Skin of body (tissue), 2 donors: ENCODE results near the gene TTLL13. TPM values are rescaled to one million over a fixed set of nuclear protein-coding genes. Genes with fewer than 3 reads are reported as not detected.
"Not testable (repeated sequence)": the region's sequence is repeated elsewhere in the genome, so short reads cannot be mapped to it uniquely, and the experiment has no call there.

Source experiments
- DNase-seq: peaks from one replicate; lab custom pipeline; 2025; lab: John Stamatoyannopoulos, UW
- total RNA-seq: library from RNA; depleted of rRNA; stranded (reverse); fragments of >200 nt; gene quantifications from one replicate; pipeline ENCODE4 v1.2.3, GENCODE V29; 2014

TTLL13 gene
- total RNA-seq, 1 donor from 2014 or later, result not detected

DNA sequence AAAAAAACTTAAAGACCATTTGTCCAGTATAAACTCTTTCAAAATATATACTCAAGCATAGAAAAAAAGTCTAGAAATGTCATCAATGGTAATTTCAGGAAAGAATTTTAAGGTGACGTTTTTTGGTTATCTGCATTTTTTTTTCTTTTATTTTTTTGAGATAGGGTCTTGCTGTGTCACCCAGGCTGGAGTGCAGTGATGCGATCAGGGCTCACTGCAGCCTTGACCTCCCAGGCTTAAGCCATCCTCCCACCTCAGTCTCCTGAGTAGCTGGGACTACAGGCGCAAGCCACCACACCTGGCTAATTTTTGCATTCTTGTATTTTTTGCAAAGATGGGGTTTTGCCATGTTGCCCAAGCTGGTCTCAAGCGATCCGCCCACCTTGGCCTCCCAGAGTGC, 31.4 kb downstream of the TTLL13 start:
- not testable (repeated sequence) for DNase-seq

DNA sequence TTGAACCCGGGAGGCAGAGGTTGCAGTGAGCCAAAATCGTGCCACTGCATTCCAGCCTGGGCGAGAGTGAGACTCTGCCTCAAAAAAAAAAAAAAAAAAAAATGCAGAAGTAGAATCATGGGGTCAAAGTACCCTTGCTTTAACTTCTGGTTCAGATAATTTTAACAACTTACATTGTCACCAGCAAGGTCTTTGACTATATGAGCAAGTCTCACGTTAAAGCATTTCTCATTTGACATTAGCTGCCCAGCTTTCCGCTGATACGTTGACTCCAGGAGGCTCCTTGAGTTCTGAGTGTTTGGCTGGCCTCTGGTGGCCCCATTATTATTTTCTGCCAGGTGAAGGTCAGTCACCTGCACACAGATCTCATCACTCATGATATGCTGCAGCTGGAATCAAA, 32.3 kb downstream of the TTLL13 start:
- not testable (repeated sequence) for DNase-seq

- DNase-seq, result peak; percentile 44
Observed at GRCh38 chr15:90286678-90287077, 37.3 kb downstream of the TTLL13 start.

GRCh38 chr15:90287101-90287500, 37.7 kb downstream of the TTLL13 start:
- no peak for DNase-seq

DNA sequence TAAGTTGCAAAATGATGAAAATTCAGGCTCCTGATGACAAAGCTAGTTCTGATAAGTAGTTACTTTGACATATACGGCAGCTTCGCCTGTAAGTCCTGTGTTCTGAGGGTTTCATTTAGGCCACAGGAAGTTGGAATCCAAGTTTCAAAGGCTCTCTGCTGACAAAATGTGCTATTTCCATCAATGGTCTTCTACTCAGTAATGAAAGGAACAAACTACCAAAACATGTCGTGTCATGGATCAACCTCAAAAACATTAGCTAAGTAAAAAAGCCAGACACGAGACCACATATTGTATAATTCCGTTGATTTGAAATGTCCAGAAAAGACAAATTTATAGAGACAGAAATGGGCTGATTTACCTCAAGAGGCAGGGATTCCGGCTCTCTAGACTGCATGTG, 38.6 kb downstream of the TTLL13 start:
- DNase-seq, result no peak

- no peak for DNase-seq
Observed at GRCh38 chr15:90291679-90292356, 42.5 kb downstream of the TTLL13 start.

DNA sequence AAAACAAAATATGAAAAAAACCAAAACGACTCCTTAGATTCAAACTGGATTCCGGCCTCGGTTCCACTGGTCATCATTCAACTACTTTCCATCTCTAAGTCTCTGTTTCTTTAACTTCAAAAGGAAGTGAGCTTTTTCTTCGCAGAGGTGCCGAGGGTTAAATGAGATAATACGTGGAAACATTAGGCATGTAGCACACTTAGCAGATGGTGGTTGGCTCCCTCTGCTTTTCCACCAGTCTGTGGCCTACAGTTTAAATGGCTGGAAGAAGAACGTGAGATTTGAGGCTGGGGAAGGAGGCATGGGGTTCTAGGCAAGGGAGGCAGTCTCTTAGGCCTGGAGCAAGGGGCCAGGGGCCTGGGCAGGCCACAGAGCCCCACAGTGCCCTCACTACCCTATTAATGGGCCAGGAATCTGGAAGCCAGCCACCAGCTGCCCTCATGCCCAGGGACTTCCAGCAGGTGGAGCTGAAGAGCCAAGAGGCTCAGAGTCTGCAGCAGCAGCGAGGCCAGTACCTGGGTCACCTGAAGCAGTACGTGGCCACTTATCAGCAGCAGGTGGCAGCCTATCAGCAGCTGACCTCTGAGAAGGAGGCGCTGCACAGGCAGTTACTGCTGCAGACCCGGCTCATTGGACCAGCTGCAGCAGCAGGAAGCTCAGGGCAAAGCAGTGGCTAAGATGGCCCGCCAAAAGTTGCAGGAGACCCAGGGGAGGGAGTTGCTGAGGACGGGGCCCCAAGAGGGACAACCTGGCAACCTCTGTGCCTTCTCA, 43.9 kb downstream of the TTLL13 start:
- DNase-seq, result not testable (repeated sequence)

DNA sequence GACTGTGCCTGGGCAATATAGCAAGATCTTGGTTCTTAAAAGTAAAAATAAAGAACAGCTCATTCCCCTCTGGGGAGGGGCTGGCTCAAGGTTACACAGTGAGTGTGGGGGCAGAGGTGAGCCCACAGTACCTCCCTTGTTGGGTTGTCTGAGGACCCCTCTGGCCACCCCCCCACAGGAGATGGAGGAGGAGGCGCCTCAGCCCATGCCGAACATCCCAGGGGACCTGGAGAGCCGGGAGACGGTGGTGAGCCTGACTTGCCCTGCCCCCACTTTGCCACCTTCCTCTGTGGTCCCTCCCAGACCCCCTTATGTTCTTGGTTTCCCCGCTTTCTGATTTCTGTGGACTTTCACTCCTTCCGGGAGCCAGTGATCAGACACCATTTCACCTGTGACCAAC, 44.8 kb downstream of the TTLL13 start:
- no peak for DNase-seq

DNA sequence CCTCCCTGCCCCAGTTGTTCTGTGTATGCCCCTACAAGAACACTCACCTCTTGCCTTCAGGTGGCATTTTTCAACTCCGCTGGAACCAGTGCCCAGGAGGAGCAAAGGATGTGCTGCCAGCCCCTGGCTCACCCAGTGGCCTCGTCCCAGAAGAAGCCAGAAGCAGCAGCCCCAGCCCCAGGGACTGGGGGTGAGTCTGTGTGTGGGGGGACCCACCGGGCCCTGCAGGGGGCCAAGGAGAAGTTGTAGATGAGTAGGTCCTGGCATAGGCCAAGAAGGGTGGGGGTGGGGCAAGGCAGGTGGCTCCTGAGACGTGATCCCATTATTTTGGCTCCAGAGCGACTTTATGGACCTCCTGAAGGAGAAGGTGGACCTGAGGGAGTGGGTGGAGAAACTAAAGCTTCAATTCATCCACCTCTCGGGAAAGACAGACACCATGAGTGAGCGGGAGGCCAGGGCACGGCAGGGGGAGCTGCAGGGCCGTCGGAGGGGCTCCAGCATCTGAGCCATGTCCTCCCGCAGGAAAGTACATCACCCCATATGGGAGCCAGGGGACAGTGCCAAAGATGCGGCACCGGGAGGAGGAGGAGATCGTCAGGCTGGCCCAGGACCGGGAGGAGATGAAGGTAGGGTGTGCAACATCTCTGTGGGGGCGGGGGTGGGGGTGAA, 45.4 kb downstream of the TTLL13 start:
- no peak for DNase-seq

GRCh38 chr15:90295270-90295648, 45.9 kb downstream of the TTLL13 start:
- DNase-seq, result no peak

- not testable (repeated sequence) for DNase-seq
Observed at GRCh38 chr15:90296316-90296884, 47.0 kb downstream of the TTLL13 start.

- DNase-seq, result no peak
Observed at GRCh38 chr15:90297021-90297420, 47.7 kb downstream of the TTLL13 start.

DNA sequence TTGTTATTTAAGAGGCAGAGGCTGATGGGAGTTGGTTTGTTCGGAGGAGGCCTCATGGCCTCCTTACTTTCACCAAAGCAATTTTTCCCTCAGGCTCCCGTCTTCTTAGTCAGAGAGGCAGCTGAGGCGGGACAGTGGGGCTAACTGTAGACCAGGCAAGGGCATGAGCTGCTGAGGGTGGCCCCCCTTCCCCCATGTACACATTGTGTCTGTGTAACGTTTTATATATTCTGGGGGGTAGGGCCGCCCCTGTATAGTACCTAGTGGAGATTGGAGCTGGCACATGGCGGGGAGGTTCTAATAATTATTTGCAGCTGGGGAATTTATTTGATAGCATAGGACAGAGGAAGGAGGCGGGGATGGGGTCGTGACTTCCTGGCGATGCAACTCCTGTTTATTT, 51.2 kb downstream of the TTLL13 start:
- no peak for DNase-seq

- no peak for DNase-seq
Observed at GRCh38 chr15:90300988-90301706, 51.8 kb downstream of the TTLL13 start.

DNA sequence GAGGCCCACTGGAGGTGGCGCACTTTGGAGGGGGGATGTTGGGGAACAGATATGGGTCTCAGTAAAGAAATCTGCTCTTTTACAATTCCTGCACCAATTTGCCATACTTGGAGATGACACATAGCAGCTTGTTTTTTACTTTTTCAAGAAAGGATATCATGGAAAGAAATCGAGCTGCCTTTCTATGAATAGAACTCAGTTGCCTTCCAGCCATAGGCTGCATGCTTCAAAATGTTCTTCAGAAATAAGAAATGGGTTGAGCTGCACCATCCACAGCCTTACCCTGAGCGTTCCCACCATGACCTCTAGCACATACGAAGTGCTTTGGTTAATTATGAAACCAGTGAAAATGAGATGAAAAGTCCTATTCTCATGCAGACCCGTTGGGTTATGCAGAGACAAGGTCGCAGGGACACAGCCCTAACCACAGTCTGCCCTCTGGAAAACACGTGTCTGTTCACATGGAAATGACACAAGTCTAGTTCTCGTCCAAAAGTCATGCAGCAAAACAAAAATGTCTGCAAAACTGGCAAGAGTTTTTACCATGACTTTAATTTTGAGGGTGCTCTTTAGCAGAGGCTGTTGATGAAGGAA, 52.4 kb downstream of the TTLL13 start:
- DNase-seq, result no peak

GRCh38 chr15:90305355-90305754, 56.0 kb downstream of the TTLL13 start:
- not testable (repeated sequence) for DNase-seq

GRCh38 chr15:90305932-90306331, 56.6 kb downstream of the TTLL13 start:
- DNase-seq, result no peak

DNA sequence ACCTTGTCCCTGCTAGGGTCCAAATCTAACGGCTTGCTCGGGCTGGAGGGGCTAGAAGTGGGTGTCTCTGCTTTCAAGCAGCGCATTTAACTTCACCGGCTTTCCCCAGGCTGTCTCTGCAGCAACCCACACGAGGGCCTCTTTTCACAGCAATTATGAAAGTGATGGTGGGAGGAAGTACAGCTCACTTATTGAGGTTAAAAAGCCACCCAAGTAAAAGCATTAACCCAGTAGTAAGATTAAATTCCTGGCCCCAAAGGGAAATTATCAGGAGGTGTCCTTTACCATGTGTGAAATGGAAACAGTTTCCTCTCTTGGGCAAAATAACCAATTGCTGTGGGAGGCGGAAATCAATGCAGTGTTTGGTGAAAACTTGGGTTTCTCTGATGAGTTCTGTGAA, 57.2 kb downstream of the TTLL13 start:
- DNase-seq, result no peak

DNA sequence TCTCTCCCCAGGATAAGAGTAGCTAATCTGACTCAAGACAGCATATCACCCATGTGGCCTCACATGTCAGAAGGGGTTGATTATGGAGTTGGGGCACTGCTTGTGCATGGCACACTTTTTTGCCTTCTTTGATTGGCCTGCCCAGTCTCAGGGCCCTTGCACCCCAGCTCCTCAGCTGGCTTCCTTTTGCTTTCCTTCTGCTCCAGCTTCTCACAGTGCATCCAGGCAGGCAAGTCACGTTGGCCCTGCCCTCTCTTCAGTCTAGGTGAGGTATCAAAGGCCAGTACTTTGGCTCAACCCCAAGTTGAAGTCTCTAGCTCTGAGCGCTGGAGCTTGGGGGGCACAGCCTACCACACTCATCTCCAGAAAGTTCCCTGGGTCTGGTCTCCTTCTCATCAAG, 58.3 kb downstream of the TTLL13 start:
- no peak for DNase-seq

DNA sequence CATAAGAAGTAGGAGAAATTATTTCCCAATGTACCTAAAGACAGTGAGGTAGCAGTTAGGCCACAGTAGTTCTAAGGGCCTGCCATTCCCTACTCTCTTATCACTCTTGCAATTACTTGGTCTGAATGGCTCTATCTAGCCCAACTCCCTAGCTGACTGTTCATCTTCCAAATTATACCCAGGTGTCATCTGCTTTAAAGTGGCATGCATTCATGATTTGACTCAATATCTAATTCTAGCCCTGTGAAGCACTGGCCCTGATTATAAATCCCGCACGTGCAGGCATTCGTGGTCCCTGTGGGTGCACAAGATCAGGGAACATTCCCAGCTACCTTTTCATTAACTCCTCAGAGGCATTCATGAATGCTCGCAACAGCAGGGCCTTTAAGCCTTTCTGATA, 59.7 kb downstream of the TTLL13 start:
- no peak for DNase-seq
